NCI-H774 (cell line): ENCODE data around the gene ASB7.

Source experiments
- DNase-seq: peaks from one replicate; lab custom pipeline; 2025; lab: John Stamatoyannopoulos, UW

ASB7 gene

GRCh38 chr15:100597862-100598261 is 4.5 kb upstream of the ASB7 start:
- no peak for DNase-seq

GRCh38 chr15:100598655-100599054 is 3.7 kb upstream of the ASB7 start:
- DNase-seq, result no peak

- DNase-seq, result no peak
Observed at GRCh38 chr15:100601163-100601562, 1.2 kb upstream of the ASB7 start.

- DNase-seq, result no peak
Observed at GRCh38 chr15:100601617-100602063, 749 bp upstream of the ASB7 start.

GRCh38 chr15:100602823-100603393 is 519 bp downstream of the ASB7 start:
- peak; percentile 35 for DNase-seq

- no peak for DNase-seq
Observed at GRCh38 chr15:100612539-100612938, 10.2 kb downstream of the ASB7 start.

GRCh38 chr15:100613208-100613607 is 10.8 kb downstream of the ASB7 start:
- no peak for DNase-seq

GRCh38 chr15:100614336-100614735 is 11.9 kb downstream of the ASB7 start:
- no peak for DNase-seq

GRCh38 chr15:100614918-100615317 is 12.5 kb downstream of the ASB7 start:
- no peak for DNase-seq

- DNase-seq, result no peak
Observed at GRCh38 chr15:100615801-100616200, 13.4 kb downstream of the ASB7 start.

- DNase-seq, result no peak
Observed at GRCh38 chr15:100616700-100617099, 14.3 kb downstream of the ASB7 start.

- DNase-seq, result no peak
Observed at GRCh38 chr15:100623301-100623700, 20.9 kb downstream of the ASB7 start.

- peak; percentile 47 for DNase-seq
Observed at GRCh38 chr15:100627789-100628395, 25.5 kb downstream of the ASB7 start.

GRCh38 chr15:100628746-100629145 is 26.4 kb downstream of the ASB7 start:
- no peak for DNase-seq

GRCh38 chr15:100631831-100632230 is 29.4 kb downstream of the ASB7 start:
- DNase-seq, result no peak

- DNase-seq, result no peak
Observed at GRCh38 chr15:100633763-100634075, 31.3 kb downstream of the ASB7 start.

- no peak for DNase-seq
Observed at GRCh38 chr15:100635406-100636071, 33.1 kb downstream of the ASB7 start.

- DNase-seq, result no peak
Observed at GRCh38 chr15:100638177-100638730, 35.9 kb downstream of the ASB7 start.

GRCh38 chr15:100642213-100642949 is 40.0 kb downstream of the ASB7 start:
- DNase-seq, result no peak

- DNase-seq, result no peak
Observed at GRCh38 chr15:100642950-100643338, 40.6 kb downstream of the ASB7 start.

- no peak for DNase-seq
Observed at GRCh38 chr15:100645671-100646070, 43.3 kb downstream of the ASB7 start.

- no peak for DNase-seq
Observed at GRCh38 chr15:100648951-100649350, 46.6 kb downstream of the ASB7 start.

GRCh38 chr15:100650685-100651084 is 48.3 kb downstream of the ASB7 start:
- no peak for DNase-seq
